Measurements from ENCODE around the gene RBMS1.

The RBMS1 gene

GRCh38 chr2:160254189-160254762, 239.3 kb downstream of the RBMS1 start:
- TF ChIP-seq, protein P1, sequence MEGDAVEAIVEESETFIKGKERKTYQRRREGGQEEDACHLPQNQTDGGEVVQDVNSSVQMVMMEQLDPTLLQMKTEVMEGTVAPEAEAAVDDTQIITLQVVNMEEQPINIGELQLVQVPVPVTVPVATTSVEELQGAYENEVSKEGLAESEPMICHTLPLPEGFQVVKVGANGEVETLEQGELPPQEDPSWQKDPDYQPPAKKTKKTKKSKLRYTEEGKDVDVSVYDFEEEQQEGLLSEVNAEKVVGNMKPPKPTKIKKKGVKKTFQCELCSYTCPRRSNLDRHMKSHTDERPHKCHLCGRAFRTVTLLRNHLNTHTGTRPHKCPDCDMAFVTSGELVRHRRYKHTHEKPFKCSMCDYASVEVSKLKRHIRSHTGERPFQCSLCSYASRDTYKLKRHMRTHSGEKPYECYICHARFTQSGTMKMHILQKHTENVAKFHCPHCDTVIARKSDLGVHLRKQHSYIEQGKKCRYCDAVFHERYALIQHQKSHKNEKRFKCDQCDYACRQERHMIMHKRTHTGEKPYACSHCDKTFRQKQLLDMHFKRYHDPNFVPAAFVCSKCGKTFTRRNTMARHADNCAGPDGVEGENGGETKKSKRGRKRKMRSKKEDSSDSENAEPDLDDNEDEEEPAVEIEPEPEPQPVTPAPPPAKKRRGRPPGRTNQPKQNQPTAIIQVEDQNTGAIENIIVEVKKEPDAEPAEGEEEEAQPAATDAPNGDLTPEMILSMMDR (IDR thresholded peaks at IDR 0.05; ENCODE audit: low read depth, low read length, poor library complexity, severe bottlenecking), result no peak
- no peak for TF ChIP-seq EZH2phosphoT487 (IDR thresholded peaks at IDR 0.05; ENCODE audit: borderline replicate concordance, low read length)
- H3K4me2 ChIP-seq (ENCODE audit: low read length), result no peak overlapping the region

GRCh38 chr2:160253440-160254188, 240.0 kb downstream of the RBMS1 start:
- no peaks in the 10 kb centered on the region for H3K9me3 ChIP-seq (ENCODE audit: control insufficient read depth, insufficient read depth, low read length)
- no peaks in the 10 kb centered on the region for H3K36me3 ChIP-seq (ENCODE audit: control insufficient read depth, low read length)
- no peak overlapping the region for H3K4me3 ChIP-seq (ENCODE audit: low read length)
- H3K4me1 ChIP-seq (ENCODE audit: control insufficient read depth, low read length), result no peaks in the 10 kb centered on the region
- no peaks in the 10 kb centered on the region for H4K20me1 ChIP-seq (ENCODE audit: control insufficient read depth, insufficient read depth, low read depth, low read length)
- peaks cover 3% of the 10 kb centered on the region; the same call in 1 of the 2 replicates for H3K27me3 ChIP-seq (ENCODE audit: control insufficient read depth, low read length)
- H3F3A ChIP-seq (ENCODE audit: control insufficient read depth, insufficient read depth), result no peaks in the 10 kb centered on the region
- no peaks in the 10 kb centered on the region for H3K79me2 ChIP-seq (ENCODE audit: control insufficient read depth, low read length)
- H3K27ac ChIP-seq (ENCODE audit: low read depth, low read length), result no peak overlapping the region
- H3K4me2 ChIP-seq (ENCODE audit: low read length), result no peak overlapping the region
- TF ChIP-seq, protein P1 (IDR thresholded peaks at IDR 0.05; ENCODE audit: low read depth, low read length, poor library complexity, severe bottlenecking), result no peak
- no peak for TF ChIP-seq EZH2phosphoT487 (IDR thresholded peaks at IDR 0.05; ENCODE audit: borderline replicate concordance, low read length)
- no peaks in the 10 kb centered on the region for H3K9me2 ChIP-seq (replicated peaks; ENCODE audit: control insufficient read depth, low read length)

More at GRCh38 chr2:160254189-160254762, 239.3 kb downstream of the RBMS1 start:
- no peaks in the 10 kb centered on the region for H3K9me2 ChIP-seq (replicated peaks; ENCODE audit: control insufficient read depth, low read length)
- no peaks in the 10 kb centered on the region for H3K9me3 ChIP-seq (ENCODE audit: control insufficient read depth, insufficient read depth, low read length)
- H3K27me3 ChIP-seq (ENCODE audit: control insufficient read depth, low read length), result peaks cover 3% of the 10 kb centered on the region; the same call in 1 of the 2 replicates
- no peaks in the 10 kb centered on the region for H4K20me1 ChIP-seq (ENCODE audit: control insufficient read depth, insufficient read depth, low read depth, low read length)
- H3K79me2 ChIP-seq (ENCODE audit: control insufficient read depth, low read length), result no peaks in the 10 kb centered on the region
- H3K27ac ChIP-seq (ENCODE audit: low read depth, low read length), result no peak overlapping the region
- no peaks in the 10 kb centered on the region for H3F3A ChIP-seq (ENCODE audit: control insufficient read depth, insufficient read depth)
- no peaks in the 10 kb centered on the region for H3K4me1 ChIP-seq (ENCODE audit: control insufficient read depth, low read length)
- no peaks in the 10 kb centered on the region for H3K36me3 ChIP-seq (ENCODE audit: control insufficient read depth, low read length)
- H3K4me3 ChIP-seq (ENCODE audit: low read length), result no peak overlapping the region

- H4K20me1 ChIP-seq (ENCODE audit: control insufficient read depth, insufficient read depth, low read depth, low read length), result no peaks in the 10 kb centered on the region
- no peak for TF ChIP-seq EZH2phosphoT487 (IDR thresholded peaks at IDR 0.05; ENCODE audit: borderline replicate concordance, low read length)
- TF ChIP-seq, protein P1 (IDR thresholded peaks at IDR 0.05; ENCODE audit: low read depth, low read length, poor library complexity, severe bottlenecking), result no peak
- no peak overlapping the region for H3K4me2 ChIP-seq (ENCODE audit: low read length)
- no peaks in the 10 kb centered on the region for H3K9me3 ChIP-seq (ENCODE audit: control insufficient read depth, insufficient read depth, low read length)
- H3K4me1 ChIP-seq (ENCODE audit: control insufficient read depth, low read length), result no peaks in the 10 kb centered on the region
- H3K4me3 ChIP-seq (ENCODE audit: low read length), result no peak overlapping the region
- no peaks in the 10 kb centered on the region for H3K36me3 ChIP-seq (ENCODE audit: control insufficient read depth, low read length)
- peaks cover 3% of the 10 kb centered on the region; the same call in 1 of the 2 replicates for H3K27me3 ChIP-seq (ENCODE audit: control insufficient read depth, low read length)
- no peaks in the 10 kb centered on the region for H3K9me2 ChIP-seq (replicated peaks; ENCODE audit: control insufficient read depth, low read length)
- no peaks in the 10 kb centered on the region for H3K79me2 ChIP-seq (ENCODE audit: control insufficient read depth, low read length)
- no peak overlapping the region for H3K27ac ChIP-seq (ENCODE audit: low read depth, low read length)
- no peaks in the 10 kb centered on the region for H3F3A ChIP-seq (ENCODE audit: control insufficient read depth, insufficient read depth)
These were observed 240.7 kb downstream of the RBMS1 start for GRCh38 chr2:160252900-160253299.

Data from DOHH2 (cell line).